Measurements from ENCODE around the gene SLC38A8.

DNA sequence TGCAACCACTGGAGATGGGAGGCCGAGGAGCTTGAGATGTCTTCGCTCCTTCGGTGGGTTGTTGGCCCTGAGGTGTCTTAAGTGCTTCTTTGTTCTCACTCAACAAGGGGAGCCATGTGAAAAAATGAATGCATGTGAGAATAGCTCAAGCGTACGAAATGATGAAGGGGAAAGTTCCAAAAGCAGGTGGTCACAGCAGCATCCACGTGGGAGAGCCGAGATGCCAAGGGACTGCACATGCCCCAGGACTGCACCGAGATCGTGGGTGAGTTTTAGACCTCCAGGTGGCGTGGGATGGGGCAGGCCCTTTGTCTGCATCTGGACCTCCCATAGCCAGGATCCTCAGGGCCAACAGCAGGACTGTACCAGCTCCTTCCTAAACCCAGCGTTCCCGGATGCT lies 8.1 kb downstream of the SLC38A8 start:
- TF ChIP-seq, protein P1, sequence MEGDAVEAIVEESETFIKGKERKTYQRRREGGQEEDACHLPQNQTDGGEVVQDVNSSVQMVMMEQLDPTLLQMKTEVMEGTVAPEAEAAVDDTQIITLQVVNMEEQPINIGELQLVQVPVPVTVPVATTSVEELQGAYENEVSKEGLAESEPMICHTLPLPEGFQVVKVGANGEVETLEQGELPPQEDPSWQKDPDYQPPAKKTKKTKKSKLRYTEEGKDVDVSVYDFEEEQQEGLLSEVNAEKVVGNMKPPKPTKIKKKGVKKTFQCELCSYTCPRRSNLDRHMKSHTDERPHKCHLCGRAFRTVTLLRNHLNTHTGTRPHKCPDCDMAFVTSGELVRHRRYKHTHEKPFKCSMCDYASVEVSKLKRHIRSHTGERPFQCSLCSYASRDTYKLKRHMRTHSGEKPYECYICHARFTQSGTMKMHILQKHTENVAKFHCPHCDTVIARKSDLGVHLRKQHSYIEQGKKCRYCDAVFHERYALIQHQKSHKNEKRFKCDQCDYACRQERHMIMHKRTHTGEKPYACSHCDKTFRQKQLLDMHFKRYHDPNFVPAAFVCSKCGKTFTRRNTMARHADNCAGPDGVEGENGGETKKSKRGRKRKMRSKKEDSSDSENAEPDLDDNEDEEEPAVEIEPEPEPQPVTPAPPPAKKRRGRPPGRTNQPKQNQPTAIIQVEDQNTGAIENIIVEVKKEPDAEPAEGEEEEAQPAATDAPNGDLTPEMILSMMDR (IDR thresholded peaks at IDR 0.05) = no peak
- TF ChIP-seq EZH2 (IDR thresholded peaks at IDR 0.05; ENCODE audit: borderline replicate concordance, insufficient read depth, low read depth, low read length, poor library complexity, severe bottlenecking) = no peak
